Suppressor macrophage treated with lipopolysaccharide for 1 hour (primary cell): ENCODE data around the gene PRR3.

Source experiments
- DNase-seq, 3 donors: peaks; one replicate each; pipeline ENCODE4 v3.0.0-alpha.2; 2020 to 2022

Gene PRR3

DNA sequence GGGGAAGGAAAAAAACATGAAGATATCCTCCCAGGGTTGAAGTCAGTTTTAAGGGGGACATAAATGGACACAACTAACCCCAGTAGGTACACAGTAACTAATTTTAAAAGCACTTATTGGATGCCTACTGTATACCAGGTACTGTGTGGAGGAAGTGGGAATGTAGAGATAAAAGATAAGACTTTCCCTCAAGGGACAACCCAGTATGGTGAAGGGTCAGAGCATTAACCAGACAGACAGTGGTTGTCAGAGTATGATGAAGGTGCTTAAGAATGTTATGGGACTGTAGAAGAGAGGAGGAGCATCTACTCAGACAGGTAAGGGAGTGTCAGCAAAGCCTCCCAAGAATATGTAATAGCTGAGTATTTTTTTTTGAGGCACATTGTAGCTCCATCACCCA is 15.1 kb downstream of the PRR3 start:
- DNase-seq: no peak

GRCh38 chr6:30573113-30573512 is 16.0 kb downstream of the PRR3 start:
- no peak for DNase-seq

- DNase-seq: no peak
Measured at GRCh38 chr6:30578051-30578450, 21.0 kb downstream of the PRR3 start.

DNA sequence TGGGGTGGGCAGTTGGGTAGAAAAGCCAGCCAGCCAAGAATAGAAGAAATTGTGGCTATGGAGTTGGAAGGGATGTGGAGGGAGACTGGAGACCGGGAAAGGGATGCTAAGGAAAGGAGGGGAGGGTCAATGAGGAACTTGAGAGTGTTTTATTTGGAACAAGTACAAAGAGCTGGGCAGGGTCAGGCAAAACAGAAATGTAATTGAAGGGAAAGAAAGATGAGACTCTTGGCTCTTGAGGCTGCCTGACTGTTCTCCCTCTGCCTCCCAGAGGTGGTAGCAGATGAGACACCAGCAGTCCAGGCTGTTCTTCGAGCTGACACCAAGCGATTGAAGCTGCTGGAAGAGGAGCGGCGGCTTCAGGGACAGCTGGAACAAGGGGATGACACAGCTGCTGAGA is 26.8 kb downstream of the PRR3 start:
- DNase-seq: no peak

GRCh38 chr6:30589754-30590358 is 32.8 kb downstream of the PRR3 start:
- DNase-seq: no peak

DNA sequence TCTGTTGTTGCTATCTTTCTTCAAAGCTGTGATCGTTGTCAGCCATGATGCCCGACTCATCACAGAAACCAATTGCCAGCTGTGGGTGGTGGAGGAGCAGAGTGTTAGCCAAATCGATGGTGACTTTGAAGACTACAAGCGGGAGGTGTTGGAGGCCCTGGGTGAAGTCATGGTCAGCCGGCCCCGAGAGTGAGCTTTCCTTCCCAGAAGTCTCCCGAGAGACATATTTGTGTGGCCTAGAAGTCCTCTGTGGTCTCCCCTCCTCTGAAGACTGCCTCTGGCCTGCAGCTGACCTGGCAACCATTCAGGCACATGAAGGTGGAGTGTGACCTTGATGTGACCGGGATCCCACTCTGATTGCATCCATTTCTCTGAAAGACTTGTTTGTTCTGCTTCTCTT is 33.4 kb downstream of the PRR3 start:
- no peak for DNase-seq

- DNase-seq: no peak
Measured at GRCh38 chr6:30591008-30591407, 33.9 kb downstream of the PRR3 start.

- DNase-seq: no peak
Measured at GRCh38 chr6:30592287-30592686, 35.2 kb downstream of the PRR3 start.

DNA sequence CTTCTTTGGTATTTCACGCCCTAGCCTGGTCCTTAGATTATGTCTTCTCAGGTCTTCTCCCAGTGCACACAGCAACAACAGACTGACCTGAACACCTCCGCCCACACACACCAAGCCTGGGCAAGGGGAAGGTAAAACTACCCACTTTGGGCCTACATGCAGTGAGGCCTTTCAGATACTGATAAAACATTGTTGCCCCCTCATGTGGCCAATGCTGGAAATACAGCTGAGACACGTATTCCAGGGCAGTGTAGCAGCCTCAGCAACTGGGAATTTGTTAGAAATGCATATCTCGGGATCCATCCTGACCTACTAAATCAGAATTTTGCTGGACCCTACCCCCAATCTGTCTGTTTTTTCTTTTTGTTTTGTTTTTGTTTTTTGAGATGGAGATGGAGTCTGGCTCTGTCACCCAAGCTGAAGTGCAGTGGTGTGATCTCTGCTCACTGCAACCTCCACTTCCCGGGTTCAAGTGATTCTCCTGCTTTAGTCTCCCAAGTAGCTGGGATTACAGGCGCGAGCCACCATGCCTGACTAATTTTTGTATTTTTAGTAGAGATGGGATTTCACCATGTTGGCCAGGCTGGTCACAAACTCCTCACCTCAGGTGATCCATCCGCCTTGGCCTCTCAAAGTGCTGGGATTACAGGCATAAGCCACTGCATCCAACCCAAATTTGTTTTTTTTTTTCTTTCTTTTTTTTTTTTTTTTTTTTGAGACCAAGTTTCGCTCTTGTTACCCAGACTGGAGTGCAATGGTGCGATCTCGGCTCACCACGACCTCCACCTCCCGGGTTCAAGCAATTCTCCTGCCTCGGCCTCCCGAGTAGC is 40.4 kb downstream of the PRR3 start:
- peak; percentile 81 to 86 (median 86) for DNase-seq

DNA sequence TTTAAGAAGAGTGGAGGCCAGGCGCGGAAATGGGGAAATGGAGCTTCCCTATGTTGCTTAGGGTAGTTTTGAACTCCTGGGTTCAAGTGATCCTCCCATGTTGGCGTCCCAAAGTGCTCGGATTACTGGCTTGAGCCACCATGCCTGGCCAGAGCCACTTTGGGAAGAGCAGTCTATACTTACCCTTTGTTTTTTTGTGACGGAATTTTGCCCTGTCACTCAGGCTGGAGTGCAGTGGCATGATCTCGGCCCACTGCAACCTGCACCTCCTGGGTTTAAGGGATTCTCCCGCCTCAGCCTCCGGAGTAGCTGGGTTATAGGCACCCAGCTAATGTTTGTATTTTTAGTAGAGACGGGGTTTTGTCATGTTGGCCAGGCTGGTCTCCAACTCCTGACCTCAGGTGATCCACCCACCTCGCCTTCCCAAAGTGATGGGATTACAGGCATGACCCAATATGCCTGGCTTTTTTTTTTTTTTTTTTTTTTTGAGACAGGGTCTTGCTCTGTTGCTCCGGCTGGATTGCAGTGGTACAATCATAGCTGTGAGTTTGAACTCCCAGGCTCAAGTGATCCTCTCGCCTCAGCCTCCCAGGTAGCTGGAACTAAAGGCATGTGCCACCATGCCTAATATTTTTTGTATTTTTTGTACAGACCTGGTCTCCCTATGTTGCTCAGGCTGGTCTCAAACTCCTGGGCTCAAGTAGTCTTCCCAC is 42.0 kb downstream of the PRR3 start:
- no peak for DNase-seq

- no peak for DNase-seq
Measured at GRCh38 chr6:30599625-30600324, 42.7 kb downstream of the PRR3 start.

GRCh38 chr6:30600451-30600961 is 43.4 kb downstream of the PRR3 start:
- DNase-seq: no peak

GRCh38 chr6:30601436-30601814 is 44.3 kb downstream of the PRR3 start:
- no peak for DNase-seq

DNA sequence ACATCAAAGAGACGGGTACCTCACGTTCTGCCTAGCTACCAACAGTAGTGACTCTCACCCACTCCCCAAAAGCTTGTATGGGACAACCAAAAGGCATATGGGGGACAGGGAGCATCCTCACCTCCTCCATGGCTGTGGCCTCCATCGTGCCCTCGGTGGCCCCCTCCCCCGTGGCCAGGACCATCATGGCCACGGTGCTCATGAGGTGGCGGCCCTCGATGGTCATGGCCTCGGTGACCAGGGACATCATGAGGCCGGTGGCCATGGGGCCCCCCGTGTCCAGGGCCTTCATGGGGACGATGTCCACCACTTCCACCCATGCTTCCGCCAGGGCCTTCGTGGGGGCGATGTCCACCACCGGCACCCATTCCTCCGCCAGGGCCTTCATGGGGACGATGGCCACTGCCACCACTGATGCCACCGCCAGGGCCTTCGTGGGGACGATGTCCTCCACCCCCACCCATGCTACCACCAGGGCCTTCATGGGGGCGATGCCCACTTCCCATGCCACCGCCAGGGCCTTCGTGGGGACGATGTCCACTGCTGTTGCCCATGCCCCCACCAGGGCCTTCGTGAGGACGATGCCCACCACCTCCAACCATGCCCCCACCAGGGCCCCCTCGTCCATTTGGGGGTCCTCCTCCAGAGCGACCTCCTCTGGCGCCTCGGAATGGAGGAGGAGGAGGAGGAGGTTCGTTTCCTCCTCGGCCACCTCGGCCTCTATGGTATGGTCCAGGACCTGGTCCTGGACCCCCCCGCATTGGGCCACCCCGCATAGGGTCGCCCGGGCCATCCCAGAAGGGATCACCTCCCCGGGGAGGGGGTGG is 44.9 kb downstream of the PRR3 start:
- DNase-seq: no peak

DNA sequence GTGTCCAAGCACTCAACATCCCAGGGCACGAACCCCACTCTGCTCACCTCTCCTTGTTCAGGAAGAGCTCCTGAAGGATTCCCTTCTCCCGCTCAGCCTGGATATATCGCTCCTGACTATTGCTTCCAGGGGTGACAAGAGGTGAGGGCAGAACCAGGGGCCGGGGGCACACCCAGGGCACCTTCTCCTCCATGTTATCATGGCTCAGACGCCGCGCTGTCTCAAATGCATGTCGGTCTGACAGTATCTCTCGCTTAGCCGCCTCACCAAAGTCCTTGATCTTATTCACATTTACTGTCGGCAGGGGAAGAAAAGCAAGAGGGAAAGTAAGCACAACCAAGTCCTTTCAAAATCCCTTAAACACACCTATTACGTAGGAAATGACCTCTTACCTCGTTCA is 46.9 kb downstream of the PRR3 start:
- no peak for DNase-seq

- DNase-seq: no peak
Measured at GRCh38 chr6:30610065-30610464, 53.0 kb downstream of the PRR3 start.

DNA sequence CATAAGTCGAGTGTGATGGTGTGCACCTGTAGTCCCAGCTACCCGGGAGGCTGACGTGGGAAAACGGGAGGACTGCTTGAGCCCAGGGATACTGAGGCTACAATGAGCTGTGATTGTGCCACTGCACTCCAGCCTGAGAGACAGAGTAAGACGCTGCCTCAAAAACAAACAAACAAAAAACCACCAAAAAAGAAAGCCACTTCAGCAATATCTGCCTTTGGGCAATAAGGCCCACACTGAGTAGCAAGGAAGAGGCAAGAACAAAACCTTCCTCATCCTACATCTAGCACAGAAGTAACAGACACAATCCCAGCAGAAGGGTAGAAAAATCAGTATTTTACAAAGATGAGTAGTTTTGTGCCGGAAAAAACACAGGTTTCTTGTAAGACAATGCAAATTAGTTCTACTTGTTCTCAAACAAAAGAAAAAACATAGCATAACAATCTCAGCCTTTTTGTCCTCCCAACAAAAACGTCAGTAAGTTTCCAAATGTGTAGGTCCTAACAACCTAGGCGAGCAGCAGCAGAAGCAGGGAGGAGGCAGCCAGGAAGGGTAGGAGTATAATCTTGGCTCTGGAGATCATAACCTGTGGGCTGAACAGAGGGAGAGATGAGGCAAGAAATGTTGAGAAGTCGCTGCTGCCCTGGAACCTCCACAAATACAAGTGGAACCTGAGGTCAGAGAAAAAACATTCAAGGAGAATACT is 54.2 kb downstream of the PRR3 start:
- DNase-seq: no peak

- DNase-seq: no peak
Measured at GRCh38 chr6:30611856-30612194, 54.7 kb downstream of the PRR3 start.

DNA sequence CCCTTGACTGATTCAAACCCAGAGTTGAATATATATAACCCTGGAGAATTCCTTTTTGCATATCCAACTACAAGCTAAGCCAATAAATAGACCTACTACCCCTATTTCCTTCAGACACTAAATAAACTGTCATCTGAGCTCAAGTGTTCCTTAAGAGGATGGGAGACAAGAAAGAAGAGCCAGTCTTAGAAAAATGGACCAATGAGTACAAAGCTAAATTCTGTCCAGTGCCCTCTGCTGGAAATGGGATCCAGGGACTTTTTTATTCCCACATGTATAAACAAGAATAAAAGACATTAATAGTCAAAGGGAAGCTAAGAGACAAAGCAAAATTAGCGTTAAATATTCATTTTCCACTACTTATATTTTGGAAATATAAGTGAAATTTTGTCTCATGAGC is 55.1 kb downstream of the PRR3 start:
- DNase-seq: peak in 1 of 3 donors; percentile 36

GRCh38 chr6:30612687-30613248 is 55.7 kb downstream of the PRR3 start:
- no peak for DNase-seq
